ENCODE measurements around the gene LEMD1.
A peak's percentile ranks its signal among the peaks of the same experiment; 100 is the strongest.
"Not testable (repeated sequence)": the region's sequence is repeated elsewhere in the genome, so short reads cannot be mapped to it uniquely, and the experiment has no call there.

LEMD1 gene

GRCh38 chr1:205380882-205381281 is 41.0 kb downstream of the LEMD1 start:
- DNase-seq (ENCODE audit: low read depth): no peak

DNA sequence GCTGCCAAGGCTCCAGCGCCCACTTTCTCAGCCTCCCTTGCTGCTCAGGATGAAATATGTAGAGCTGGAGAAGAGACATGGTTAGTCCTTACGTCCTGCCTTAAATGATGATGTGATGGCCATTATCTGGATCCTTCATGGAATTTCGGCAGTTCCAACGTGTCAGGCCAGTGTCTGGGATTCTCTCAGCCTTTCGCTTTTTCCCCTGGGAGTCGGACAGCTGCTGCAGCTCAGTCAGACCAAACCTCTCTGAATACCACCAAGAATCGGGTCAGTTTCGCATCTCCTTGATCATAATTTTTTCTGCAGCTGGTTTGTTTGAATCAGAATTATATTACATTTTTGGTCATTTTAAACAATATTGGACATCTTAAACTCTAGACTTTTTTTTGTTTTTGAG is 42.8 kb downstream of the LEMD1 start:
- DNase-seq (ENCODE audit: low read depth): no peak

GRCh38 chr1:205377355-205377754 is 44.5 kb downstream of the LEMD1 start:
- DNase-seq (ENCODE audit: low read depth): no peak

GRCh38 chr1:205376739-205377138 is 45.1 kb downstream of the LEMD1 start:
- no peak for DNase-seq (ENCODE audit: low read depth)

DNA sequence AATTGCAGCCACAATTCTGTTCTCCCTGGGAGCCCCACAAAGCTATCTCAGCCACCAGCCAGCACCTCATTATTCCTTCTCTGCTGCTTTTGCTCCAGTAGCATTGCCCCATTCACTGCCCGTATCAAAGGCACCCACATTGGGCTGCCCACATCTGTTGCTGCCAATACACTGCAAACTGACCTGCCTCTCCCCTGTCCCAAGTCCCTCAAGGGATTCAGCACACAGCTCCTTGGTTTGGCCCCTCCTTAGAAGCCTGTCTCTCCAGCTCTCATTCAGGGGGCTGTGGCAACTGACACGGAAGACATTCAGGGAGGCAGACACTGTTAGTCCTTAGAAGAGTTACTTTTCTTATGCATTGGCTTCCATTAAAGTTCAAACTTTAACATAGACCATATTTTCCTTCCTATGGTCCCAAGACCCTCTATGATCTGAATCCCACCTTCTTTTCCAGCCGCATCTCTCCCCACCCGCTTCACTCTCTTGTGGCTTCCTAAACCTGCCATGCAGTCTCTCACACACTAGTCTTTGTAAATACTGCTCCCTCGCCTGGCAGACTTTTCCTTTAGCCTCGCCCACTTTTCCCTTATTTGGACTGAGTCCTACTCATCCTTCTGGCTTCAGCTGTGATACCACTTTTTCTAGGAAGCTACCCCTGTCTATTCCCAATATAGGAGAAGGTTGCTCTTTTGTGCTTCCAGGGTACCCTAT is 45.9 kb downstream of the LEMD1 start:
- no peak for DNase-seq (ENCODE audit: low read depth)

DNA sequence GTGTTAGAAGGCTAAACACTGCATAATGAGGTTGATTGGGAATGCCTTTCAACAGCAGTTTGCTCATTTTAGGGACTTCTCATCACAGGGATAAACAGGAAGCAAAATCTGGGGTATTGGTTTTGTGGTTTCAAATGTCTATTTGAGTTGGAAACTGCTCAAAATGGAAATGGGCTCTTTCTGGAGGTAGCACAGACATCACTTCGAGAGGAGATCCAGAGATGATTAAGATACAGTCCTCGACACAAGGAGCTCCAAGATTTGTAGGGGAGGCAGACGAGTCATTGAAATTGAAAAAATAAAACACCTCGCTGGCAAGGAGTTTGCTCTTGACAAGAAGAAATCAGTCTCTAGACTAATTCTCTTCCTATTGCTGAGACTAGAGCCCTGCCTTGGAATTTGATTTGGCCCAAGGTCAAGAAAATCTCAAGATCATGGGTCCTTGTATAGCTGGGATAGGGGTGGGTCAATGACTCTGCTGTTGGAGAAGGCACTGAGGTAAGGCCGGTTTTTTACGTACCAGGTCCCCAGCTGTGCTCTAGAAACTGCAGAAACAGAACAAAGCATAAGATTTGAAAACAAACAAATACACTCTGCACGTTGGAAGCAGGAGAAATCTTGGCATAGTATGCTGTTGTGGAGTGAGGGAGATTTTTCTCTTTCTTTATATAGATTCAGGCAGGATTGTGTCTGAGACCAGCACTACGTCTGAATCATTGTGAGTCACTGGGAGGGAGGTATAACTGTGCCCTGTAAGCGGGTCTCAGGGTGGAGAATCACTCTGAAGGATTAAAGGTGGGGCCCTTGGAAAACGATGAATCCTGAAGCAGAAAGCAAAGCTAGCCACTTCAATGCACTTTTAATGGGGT is 47.4 kb downstream of the LEMD1 start:
- DNase-seq (ENCODE audit: low read depth): peak; percentile 61

GRCh38 chr1:205373798-205374175 is 48.1 kb downstream of the LEMD1 start:
- DNase-seq (ENCODE audit: low read depth): no peak

GRCh38 chr1:205373022-205373797 is 48.6 kb downstream of the LEMD1 start:
- no peak for DNase-seq (ENCODE audit: low read depth)

GRCh38 chr1:205371871-205372660 is 49.8 kb downstream of the LEMD1 start:
- peak; percentile 71 for DNase-seq (ENCODE audit: low read depth)

DNA sequence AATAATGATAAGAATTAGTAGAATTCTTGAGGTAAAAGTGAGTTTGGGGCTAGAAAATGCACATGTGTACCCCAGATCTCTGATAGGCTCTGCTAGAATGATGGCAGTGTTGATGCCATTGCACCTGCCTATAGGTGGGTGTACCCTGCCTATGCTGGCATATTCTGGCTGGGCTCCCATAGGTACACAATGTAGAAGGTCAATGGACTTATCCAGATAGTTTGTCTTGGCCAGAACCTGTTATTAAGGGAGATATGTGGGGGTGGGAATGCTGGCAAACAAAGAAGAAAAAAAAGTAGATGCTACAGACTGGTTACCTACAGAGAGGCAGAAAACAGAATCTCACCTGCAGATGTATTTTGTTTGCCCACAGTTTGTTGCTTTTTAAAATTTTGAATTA is 51.1 kb downstream of the LEMD1 start:
- DNase-seq (ENCODE audit: low read depth): no peak

- DNase-seq (ENCODE audit: low read depth): no peak
These were observed 52.1 kb downstream of the LEMD1 start for GRCh38 chr1:205369701-205370123.

- DNase-seq (ENCODE audit: low read depth): no peak
These were observed 53.4 kb downstream of the LEMD1 start for GRCh38 chr1:205368478-205368877.

DNA sequence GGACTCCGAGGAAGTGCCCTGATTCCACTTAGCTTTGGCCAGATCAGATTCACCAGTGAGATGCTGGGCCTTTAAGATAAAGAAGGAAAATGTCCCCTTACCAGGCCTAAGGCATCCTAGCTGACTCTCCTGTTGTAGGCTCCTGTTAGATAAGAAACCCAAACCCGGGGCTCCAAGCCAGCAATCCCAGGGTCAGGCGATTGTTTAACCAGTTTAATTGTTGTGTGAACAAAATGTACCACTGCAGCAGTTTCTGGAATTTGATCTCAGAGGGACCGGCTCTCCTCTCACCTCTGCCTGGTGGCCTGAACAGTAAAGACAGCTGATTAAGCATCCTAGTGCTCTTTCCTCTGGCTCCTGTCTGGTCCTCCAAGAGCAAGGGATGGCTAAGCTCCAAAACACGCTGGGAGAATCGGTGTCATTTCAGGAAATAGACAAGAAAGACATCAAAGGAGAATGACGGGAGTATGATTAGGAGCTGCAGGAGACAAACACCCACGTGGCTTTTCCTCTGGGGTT is 55.9 kb downstream of the LEMD1 start:
- no peak for DNase-seq (ENCODE audit: low read depth)

DNA sequence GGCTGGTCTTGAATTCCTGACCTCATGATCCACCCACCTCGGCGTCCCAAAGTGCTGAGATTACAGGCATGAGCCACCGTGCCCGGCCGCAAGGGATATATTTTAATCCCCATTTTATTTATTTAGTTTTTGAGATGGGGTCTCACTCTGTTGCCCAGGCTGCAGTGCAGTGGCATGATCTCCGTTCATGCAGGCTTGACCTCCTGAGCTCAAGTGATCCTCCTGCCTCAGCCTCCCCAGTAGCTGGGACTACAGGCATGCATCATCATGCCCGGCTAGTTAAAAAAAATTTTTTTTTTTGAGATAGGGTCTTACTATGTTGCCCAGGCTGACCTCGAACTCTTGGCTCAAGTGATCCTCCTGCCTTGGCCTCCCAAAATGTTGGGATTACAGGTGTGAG is 56.8 kb downstream of the LEMD1 start:
- DNase-seq (ENCODE audit: low read depth): not testable (repeated sequence)

DNA sequence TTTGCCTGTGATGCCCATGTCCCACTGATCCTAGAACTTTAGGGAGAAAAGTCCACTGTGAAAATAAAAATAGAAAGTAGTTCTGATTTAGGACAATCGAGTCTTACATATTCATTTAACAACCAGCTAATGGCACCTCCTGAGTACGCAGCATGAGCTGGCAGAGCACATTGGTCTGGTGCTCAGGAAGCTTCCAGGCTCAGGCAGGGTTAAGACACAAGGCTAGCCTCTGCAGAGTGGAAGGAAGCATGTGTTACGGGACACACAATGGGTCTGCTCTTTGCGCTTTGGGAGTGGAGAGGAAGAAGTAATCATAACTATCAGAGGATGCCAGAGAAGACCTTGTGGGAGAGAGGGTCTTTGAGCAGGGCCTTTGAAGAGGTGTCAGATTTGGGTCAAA is 61.0 kb downstream of the LEMD1 start:
- no peak for DNase-seq (ENCODE audit: low read depth)

DNA sequence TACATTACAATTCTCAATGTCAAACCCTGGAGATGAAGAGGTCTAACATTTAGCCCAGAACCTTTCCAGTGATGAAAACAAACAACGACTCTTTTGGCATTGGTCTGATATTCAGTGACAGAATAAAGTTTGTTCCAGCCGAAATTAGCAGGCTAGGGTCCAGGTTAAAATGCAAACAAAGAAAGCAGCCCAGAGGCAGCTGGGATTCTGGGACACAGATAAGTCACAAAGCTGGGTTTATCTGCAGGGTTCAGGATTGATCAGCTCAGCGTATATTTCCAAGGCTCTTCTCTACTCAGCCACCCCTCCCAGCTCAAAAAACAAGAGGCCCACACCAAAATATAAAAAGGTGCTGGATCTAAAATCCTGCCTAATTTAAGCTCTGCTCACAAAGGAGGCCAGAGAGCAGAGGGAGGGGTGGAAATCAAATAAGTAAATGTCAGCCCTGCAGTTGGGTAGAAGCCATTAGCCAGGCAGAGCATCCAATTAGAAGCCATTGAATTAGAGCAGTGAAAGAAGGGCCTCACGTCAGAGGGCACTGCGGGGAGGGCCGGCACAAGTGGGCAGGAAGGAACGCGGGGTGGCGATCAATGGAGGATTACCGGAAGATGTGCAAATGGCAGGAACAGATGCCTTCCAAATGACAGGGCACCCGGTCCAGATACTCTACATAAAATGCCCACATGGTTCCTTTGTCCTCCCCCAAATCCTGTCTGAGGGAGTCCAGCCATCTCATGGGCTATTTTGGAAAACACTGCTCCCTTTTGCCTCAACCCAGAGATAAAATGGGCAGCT is 61.9 kb downstream of the LEMD1 start:
- DNase-seq (ENCODE audit: low read depth): no peak

DNA sequence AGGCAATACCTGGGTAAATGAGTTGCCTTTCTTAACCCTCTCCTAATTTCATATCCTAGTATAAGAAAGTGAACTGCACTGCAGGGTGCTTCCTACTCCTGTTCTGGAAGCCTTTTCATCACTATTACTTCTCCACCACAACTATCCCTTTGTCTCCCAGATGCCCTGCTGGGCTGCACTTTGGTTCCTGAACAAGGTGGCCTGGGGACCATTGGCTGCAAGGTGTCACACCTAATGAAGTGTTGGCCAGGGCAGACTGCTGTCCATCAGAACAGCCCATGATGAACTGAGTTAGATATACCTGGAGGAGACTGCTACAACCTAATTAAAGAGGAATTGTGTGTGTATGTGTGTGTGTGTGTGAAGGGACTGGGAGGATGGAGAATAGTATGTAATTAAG is 63.3 kb downstream of the LEMD1 start:
- DNase-seq (ENCODE audit: low read depth): no peak

DNA sequence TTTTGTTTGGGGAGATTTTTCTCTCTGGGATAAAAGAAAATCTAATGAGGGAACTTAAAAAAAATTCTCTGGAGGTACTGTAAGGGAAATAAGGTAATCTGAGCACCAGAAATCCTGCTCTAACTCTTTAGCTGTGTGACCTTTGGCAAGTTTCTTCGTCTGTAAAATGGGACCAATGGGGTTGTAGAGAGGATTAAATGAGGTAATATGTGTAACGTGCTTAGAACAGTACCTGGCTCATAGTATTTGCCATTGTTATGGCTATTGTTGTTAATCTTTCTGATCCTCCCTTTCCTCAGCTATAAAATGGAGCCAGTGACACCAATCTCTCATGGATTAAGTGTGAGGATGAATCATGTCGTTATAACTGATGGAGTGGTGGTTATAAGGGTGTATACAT is 64.3 kb downstream of the LEMD1 start:
- no peak for DNase-seq (ENCODE audit: low read depth)

DNA sequence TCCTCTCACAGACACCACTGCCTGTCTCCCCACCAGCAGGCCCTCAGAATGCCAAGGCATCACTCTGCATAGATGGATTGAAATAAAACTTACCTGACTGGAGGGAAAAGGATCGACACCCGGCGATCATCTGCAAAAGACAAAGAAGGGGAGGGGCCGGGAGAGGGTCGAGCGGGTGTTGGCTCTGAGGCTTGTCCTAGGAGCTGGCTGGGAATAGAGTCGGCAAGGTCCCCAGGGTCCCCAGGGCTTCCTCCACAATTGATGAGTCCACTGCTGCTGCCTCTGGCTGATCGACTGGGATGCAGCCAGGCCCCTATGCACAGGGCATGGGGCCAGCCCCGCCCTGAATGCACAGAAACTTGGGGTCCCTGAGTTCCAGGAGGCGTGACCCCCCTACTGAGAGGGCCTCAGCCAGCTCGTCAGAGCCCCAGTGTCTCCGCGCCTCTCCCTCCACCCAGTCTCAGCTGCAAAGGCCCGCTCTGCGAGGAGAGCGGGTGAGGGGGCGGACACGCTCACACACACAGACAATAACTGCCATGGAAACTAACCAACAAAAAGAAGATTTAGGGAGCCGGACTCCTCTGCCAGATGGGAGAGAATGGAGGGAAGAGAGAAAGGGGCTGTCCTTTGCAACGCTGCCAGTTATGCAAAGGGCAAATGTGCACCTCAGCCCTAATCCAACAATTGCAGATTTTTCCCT is 65.3 kb downstream of the LEMD1 start, which contains the start of gene KLHDC8A:
TSS of gene KLHDC8A (minus strand) at position 483 of the 700 bp plus-strand sequence. CDS start 13,318 bp downstream, outside the sequence.
- DNase-seq (ENCODE audit: low read depth): no peak

DNA sequence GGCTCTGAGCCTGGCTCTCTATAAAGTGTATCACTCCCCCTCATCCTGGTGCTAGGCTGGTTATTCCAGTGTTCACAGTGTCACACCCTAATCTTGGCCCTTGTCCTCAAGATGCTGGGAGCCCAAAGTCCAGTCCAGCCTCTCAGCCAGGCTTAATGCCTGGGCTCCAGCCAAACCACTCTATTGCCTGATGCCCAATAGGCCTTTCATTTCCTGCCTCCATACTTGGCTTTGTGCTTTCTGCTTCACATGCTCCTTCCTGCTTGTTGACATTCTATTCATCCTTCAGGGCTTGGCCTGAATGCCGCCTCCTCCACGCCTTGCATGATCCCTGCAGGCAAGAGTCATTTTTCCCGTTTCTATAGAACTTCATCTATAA is 66.8 kb downstream of the LEMD1 start:
- DNase-seq (ENCODE audit: low read depth): no peak
